Psoas muscle (tissue), 8 donors: ENCODE results near the gene FOCAD. TPM values are rescaled to one million over a fixed set of nuclear protein-coding genes. Genes with fewer than 3 reads are reported as not detected.
A peak's percentile ranks its signal among the peaks of the same experiment; 100 is the strongest.

ENCODE experiments used
- ATAC-seq, 4 donors: fragments of 200-7000 bp; cut with Tn5 transposase; one replicate each; pipeline ENCODE4 v1.9.1; 2020; ENCODE audit warnings: moderate library complexity in 3 of 4, mild to moderate bottlenecking in 2 of 4
- DNase-seq, 2 donors: peaks; one replicate each; pipeline ENCODE4 v3.0.0-alpha.2; 2020
- H3K27ac ChIP-seq: fragments of 200-600 bp; one replicate; pipeline ENCODE4 v1.8.0; 2022
- H3K27me3 ChIP-seq, 3 donors: fragments of 200-600 bp in 1 of 3; one replicate each; pipeline versions ENCODE4 v1.6.1 to v1.8.0; 2013 to 2022; ENCODE audit warnings: low read length in 2 of 3, mild to moderate bottlenecking in 2 of 3, moderate library complexity in 1 of 3; ENCODE audit not compliant: insufficient read depth in 3 of 3
- H3K36me3 ChIP-seq, 2 donors: fragments of 200-600 bp in 1 of 2; one replicate each; pipeline versions ENCODE4 v1.6.1 to v1.8.0; 2013 to 2022; ENCODE audit warnings: low read depth in 1 of 2, mild to moderate bottlenecking in 1 of 2, moderate library complexity in 1 of 2; ENCODE audit not compliant: insufficient read depth in 1 of 2
- H3K4me1 ChIP-seq: fragments of 200-600 bp; one replicate; pipeline ENCODE4 v1.8.0; 2022
- H3K4me3 ChIP-seq: fragments of 200-600 bp; one replicate; pipeline ENCODE4 v1.8.0; 2022; ENCODE audit warnings: mild to moderate bottlenecking
- H3K9me3 ChIP-seq: fragments of 200-600 bp; one replicate; pipeline ENCODE4 v1.8.0; 2022
- WGBS, 3 donors: extraction: QIAGEN DNeasy Blood & Tissue Kit; methylation state at CpG; one replicate each; pipeline versions ENCODE4 v1.1.6 to v1.1.7; 2013; 5-methylcytosine and 5-hydroxymethylcytosine counted together
- intact Hi-C, 2 donors: fragments of 100-400 bp; cut with DNase I; formaldehyde crosslinking; loops; one replicate each; pipeline versions ENCODE4 v1.11.0 to v1.14.2; 2022
- polyA plus RNA-seq, 3 donors: library from polyadenylated mRNA; stranded (reverse); fragments of 200-250 nt; gene quantifications; one replicate each; pipeline ENCODE4 v1.2.3, GENCODE V29; 2013
- total RNA-seq, 4 donors: library from RNA; stranded (reverse); fragmentation: NEBNext Ultra II Directional in 2 of 4; extraction: Animal tissue kit (Norgen Biotek cat#: 25700) in 2 of 4; gene quantifications; one replicate each; pipeline versions ENCODE4 v1.2.1 to v1.2.4, GENCODE V29; 2021 to 2023
- TF ChIP-seq, protein P1 (sequence below): fragments of 200-600 bp; IDR thresholded peaks from one replicate; pipeline ENCODE4 v1.8.0; 2022; ENCODE audit warnings: antibody characterized with exemption
- donor health status: healthy with polysubstance abuse.
- donor health status: DM: no; HTN: no; CAD: no; lungs with moderate emphysema.
- donor health status: Bipolar disorder and iron deficiency.
- donor health status: healthy.
- donor health status: DM: yes; HTN: yes; CAD: no.
- donor health status: DM: no; HTN: no; CAD: no.
- donor health status: DM: no; HTN: no; CAD: no.
- donor health status: DM: yes; HTN: yes; CAD: no.

The FOCAD gene
- total and polyA plus RNA-seq, 7 donors: 5.8 to 24.8 (median 12.1) TPM

DNA sequence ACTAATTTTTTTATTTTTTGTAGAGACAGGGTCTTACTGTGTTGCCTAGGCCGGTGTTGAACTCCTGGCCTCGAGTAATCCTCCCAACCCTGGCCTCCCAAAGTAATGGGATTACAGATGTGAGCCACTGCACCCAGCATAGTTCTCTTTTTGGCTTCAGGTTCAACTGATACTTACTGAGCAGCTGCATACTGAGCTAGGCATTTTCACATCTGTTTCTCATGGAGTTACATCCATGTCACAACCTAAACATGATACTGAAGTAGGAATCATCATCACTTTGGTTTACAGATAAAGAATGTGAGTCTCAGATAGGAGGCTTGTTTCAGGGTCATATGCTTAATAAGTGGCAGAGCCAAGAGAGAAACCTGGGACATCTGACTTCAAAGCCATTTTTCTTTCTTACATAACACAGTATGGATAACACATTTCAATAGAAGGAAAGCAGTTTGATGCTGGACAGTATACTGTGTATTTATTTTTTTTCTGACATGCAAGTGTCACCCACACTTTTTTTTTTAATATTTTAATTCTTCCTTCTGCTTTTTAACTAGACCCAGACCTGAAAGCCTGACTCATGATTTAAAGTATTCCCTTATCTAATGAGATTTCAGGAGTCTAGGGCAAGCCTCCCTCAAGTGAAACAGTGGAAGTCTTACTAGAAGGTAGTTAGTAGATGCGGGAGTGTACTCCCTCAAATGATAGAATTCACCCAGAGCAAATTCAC is 256.6 kb downstream of the FOCAD start:
- Histone ChIP-seq H3K27ac (no peak overlapping the region), H3K4me3 (no peak overlapping the region), H3K9me3 (no peaks in the 10 kb centered on the region), H3K4me1 (no peaks in the 10 kb centered on the region), H3K36me3 (peaks cover 0 to 10% of the 10 kb centered on the region in 2 donors), H3K27me3 (no peaks in the 10 kb centered on the region)
- DNase-seq (no peak), ATAC-seq (peak in 2 of 4 donors; percentile 35 to 43)
- intact Hi-C loops: loop anchor here (2.0 to 10.0 kb wide), 6 partner anchors 313 to 1014 kb away; partner anchors contain the start of gene MLLT3 (in 1 of the 2)
- WGBS, 3 donors: 56 to 59% (median 59%) methylated on average over 3 of the region's 3 CpGs
- TF ChIP-seq, protein P1, sequence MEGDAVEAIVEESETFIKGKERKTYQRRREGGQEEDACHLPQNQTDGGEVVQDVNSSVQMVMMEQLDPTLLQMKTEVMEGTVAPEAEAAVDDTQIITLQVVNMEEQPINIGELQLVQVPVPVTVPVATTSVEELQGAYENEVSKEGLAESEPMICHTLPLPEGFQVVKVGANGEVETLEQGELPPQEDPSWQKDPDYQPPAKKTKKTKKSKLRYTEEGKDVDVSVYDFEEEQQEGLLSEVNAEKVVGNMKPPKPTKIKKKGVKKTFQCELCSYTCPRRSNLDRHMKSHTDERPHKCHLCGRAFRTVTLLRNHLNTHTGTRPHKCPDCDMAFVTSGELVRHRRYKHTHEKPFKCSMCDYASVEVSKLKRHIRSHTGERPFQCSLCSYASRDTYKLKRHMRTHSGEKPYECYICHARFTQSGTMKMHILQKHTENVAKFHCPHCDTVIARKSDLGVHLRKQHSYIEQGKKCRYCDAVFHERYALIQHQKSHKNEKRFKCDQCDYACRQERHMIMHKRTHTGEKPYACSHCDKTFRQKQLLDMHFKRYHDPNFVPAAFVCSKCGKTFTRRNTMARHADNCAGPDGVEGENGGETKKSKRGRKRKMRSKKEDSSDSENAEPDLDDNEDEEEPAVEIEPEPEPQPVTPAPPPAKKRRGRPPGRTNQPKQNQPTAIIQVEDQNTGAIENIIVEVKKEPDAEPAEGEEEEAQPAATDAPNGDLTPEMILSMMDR: no peak

- Histone ChIP-seq H3K27ac (no peak overlapping the region), H3K4me1 (no peaks in the 10 kb centered on the region), H3K36me3 (peaks cover 0 to 14% of the 10 kb centered on the region in 2 donors), H3K4me3 (no peak overlapping the region), H3K27me3 (no peaks in the 10 kb centered on the region), H3K9me3 (no peaks in the 10 kb centered on the region)
- intact Hi-C loops: loop anchor here (2.0 to 10.0 kb wide), 6 partner anchors 314 to 1014 kb away; partner anchors contain the start of gene MLLT3 (in 1 of the 2)
- DNase-seq: no peak
- ATAC-seq: peak; percentile 66 to 95 (median 90)
- TF ChIP-seq, protein P1: peak; percentile 85
- 8 to 9% (median 9%) methylated on average over 7 of the region's 7 CpGs for WGBS, 3 donors
Observed at GRCh38 chr9:20941174-20941690, 257.2 kb downstream of the FOCAD start.

DNA sequence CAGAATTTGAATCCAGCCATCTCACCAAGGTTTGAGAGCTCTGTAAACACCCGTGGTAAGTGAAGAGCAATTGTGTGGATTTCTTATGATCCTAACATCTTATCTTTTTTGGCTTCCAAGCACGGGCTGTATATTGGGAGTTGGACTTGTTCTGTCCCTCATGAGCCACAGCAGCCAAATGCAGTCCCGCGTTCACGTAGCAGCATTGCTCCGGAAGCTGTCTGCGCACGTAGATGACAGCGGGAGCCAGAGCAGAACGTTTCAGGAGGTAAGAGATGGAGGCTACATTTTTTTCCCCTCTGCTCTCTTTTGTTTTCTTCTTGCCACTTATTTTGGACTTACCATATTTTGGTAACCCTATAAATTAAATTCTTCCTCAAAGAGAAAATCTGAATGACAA is 260.4 kb downstream of the FOCAD start:
- DNase-seq (no peak), ATAC-seq (no peak)
- no peaks in the 10 kb centered on the region for H3K27me3 ChIP-seq
- H3K27ac ChIP-seq: no peak overlapping the region
- H3K9me3 ChIP-seq: no peaks in the 10 kb centered on the region
- intact Hi-C loops: loop anchor here (5.0 to 10.0 kb wide), 4 partner anchors 317 to 1017 kb away; partner anchors contain the start of gene MLLT3 (in 1 of the 2)
- no peaks in the 10 kb centered on the region for H3K4me1 ChIP-seq
- H3K36me3 ChIP-seq: peaks cover 5 to 38% of the 10 kb centered on the region in 2 donors
- no peak overlapping the region for H3K4me3 ChIP-seq
- 87 to 90% (median 87%) methylated on average over 10 of the region's 10 CpGs for WGBS, 3 donors
- TF ChIP-seq, protein P1: no peak

DNA sequence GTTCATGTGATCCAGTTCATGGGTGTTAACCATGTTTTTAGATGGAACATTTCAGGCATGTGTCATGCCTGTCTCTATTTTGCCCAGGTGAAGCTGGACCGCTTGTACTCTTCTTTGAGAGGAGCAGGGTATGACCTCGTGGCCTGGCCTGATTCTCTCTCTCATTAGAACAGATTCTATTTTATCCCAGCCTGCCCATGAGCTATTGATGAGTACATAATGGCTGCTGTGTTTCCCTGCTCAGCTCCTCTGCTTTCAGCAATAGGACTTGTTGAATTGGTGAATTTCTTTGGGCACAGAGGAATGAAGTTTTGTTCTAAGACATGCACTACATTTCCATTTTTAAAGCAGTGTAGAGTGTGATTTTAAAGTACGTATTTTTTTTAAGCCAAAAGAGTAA is 261.2 kb downstream of the FOCAD start:
- H3K4me3 ChIP-seq: no peak overlapping the region
- no peaks in the 10 kb centered on the region for H3K4me1 ChIP-seq
- no peak overlapping the region for H3K27ac ChIP-seq
- intact Hi-C loops: loop anchor here in 1 of 2 donors (10.0 kb wide), 1 partner anchor 320 kb away; the partner anchor contains the start of gene MLLT3
- ATAC-seq (no peak), DNase-seq (no peak)
- TF ChIP-seq, protein P1: no peak
- H3K27me3 ChIP-seq: no peaks in the 10 kb centered on the region
- WGBS, 3 donors: 82 to 93% (median 83%) methylated on average over 3 of the region's 3 CpGs
- peaks cover 5 to 44% of the 10 kb centered on the region in 2 donors for H3K36me3 ChIP-seq
- H3K9me3 ChIP-seq: no peaks in the 10 kb centered on the region
